GM12878 (cell line): ENCODE data around the gene TMPRSS12. TPM values are rescaled to one million over a fixed set of nuclear protein-coding genes. Genes with fewer than 3 reads are reported as not detected.
"Not testable (repeated sequence)": the region's sequence is repeated elsewhere in the genome, so short reads cannot be mapped to it uniquely, and the experiment has no call there.

Experiments used
- ATAC-seq: fragments of 200-7000 bp; cut with Tn5 transposase; 3 replicates; pipeline ENCODE4 v1.9.1; 2020; ENCODE audit warnings: mild to moderate bottlenecking, moderate library complexity
- BruUV-seq: library from RNA; stranded (reverse); fragments of 400-500 nt; replicated peaks from 2 replicates; lab custom pipeline; 2021; lab: Mats Ljungman, UMichigan
- CTCF ChIA-PET: fragments of 300-600 bp; sonication (Branson Sonifier 250); formaldehyde crosslinking; extraction: SDS; loops from one replicate; lab custom pipeline; 2021; ENCODE audit warnings: inconsistent platforms; lab: Yijun Ruan, JAX
- POLR2A ChIA-PET: fragments of 350-600 bp; formaldehyde crosslinking; extraction: SDS; loops from one replicate; lab custom pipeline; 2021; ENCODE audit warnings: inconsistent platforms; lab: Charles Lee
- RAD21 ChIA-PET: fragments of 300-600 bp; sonication (Branson Sonifier 250); formaldehyde crosslinking; loops from one replicate; lab custom pipeline; 2023; ENCODE audit warnings: antibody characterized with exemption; ENCODE audit not compliant: unreplicated experiment; lab: Charles Lee
- SMC1A ChIA-PET: fragments of 300-600 bp; sonication (Branson Sonifier 250); formaldehyde crosslinking; loops from one replicate; lab custom pipeline; 2023; ENCODE audit not compliant: unreplicated experiment, uncharacterized antibody; lab: Charles Lee
- DNase-seq: peaks from one replicate; pipeline ENCODE4 v3.0.0-alpha.2; 2011; ENCODE audit warnings: low read depth, low spot score
- FAIRE-seq: peaks from 3 replicates; lab custom pipeline; 2011; peaks lifted over from hg19 to GRCh38; lab: Jason Lieb, UNC
- H2AFZ ChIP-seq: 2 replicates; pipeline ENCODE4 v1.6.0; 2011; ENCODE audit warnings: low read depth, low read length, control low read depth; ENCODE audit not compliant: control insufficient read depth
- H3K27ac ChIP-seq: 2 replicates; pipeline ENCODE4 v1.5.1; 2011; ENCODE audit warnings: control low read depth; ENCODE audit not compliant: control insufficient read depth, insufficient read depth
- H3K27me3 ChIP-seq, 2 experiments: replicated peaks in 1 of 2; 2 replicates each; pipeline versions ENCODE4 v1.6.0 to v1.6.1; 2011; ENCODE audit warnings: low read length in 1 of 2; ENCODE audit not compliant: control insufficient read depth in 2 of 2, insufficient read depth in 2 of 2
- H3K36me3 ChIP-seq, 2 experiments: 2 replicates each; pipeline ENCODE4 v1.5.1; 2011; ENCODE audit warnings: low read length in 1 of 2; ENCODE audit not compliant: control insufficient read depth in 2 of 2, insufficient read depth in 2 of 2
- H3K4me1 ChIP-seq: 2 replicates; pipeline ENCODE4 v1.6.1; 2011; ENCODE audit warnings: mild to moderate bottlenecking, low read length, moderate library complexity, mixed read lengths; ENCODE audit not compliant: control insufficient read depth, insufficient read depth
- H3K4me2 ChIP-seq: 2 replicates; pipeline ENCODE4 v1.6.0; 2011; ENCODE audit warnings: control low read depth; ENCODE audit not compliant: control insufficient read depth, insufficient read depth
- H3K4me3 ChIP-seq: fragments of 200-600 bp; sonication (generic); 2 replicates; pipeline ENCODE4 v1.5.1; 2016
- H3K79me2 ChIP-seq: 2 replicates; pipeline ENCODE4 v1.6.0; 2011; ENCODE audit warnings: low read length; ENCODE audit not compliant: control insufficient read depth, insufficient read depth
- H3K9ac ChIP-seq: 2 replicates; pipeline ENCODE4 v1.8.0; 2011; ENCODE audit warnings: low read length, control low read depth, mixed read lengths; ENCODE audit not compliant: control insufficient read depth, insufficient read depth
- H3K9me3 ChIP-seq: replicated peaks from 3 replicates; pipeline ENCODE4 v1.5.1; 2011; ENCODE audit warnings: mild to moderate bottlenecking, low read length; ENCODE audit not compliant: control insufficient read depth, insufficient read depth
- H4K20me1 ChIP-seq: 2 replicates; pipeline ENCODE4 v1.6.0; 2011; ENCODE audit not compliant: control insufficient read depth, insufficient read depth
- CTCF ChIP-seq, 3 experiments: IDR thresholded peaks in 2 of 3; conservative IDR thresholded peaks in 1 of 3; 2 replicates each; pipeline ENCODE4 v1.5.1; 2011; ENCODE audit warnings: low read depth in 3 of 3, low read length in 3 of 3, mild to moderate bottlenecking in 3 of 3, control low read depth in 2 of 3, moderate library complexity in 2 of 3, inconsistent platforms in 1 of 3, mixed read lengths in 1 of 3; ENCODE audit not compliant: control insufficient read depth in 2 of 3, insufficient read depth in 1 of 3; ENCODE audit errors: extremely low read depth in 1 of 3
- POLR2AphosphoS5 ChIP-seq: IDR thresholded peaks from 2 replicates; pipeline ENCODE4 v1.6.1; 2011; ENCODE audit warnings: mild to moderate bottlenecking, low read length, inconsistent platforms
- RELB ChIP-seq: fragments of 450-650 bp; IDR thresholded peaks from 2 replicates; pipeline ENCODE4 v1.6.1; 2017; ENCODE audit warnings: low read depth, mild to moderate bottlenecking, moderate library complexity
- TAF1 ChIP-seq: IDR thresholded peaks from 2 replicates; pipeline ENCODE4 v1.6.1; 2011; ENCODE audit warnings: mild to moderate bottlenecking, low read depth, low read length, borderline replicate concordance
- ZBTB33 ChIP-seq: fragments of 450-650 bp; IDR thresholded peaks from 2 replicates; pipeline ENCODE4 v1.6.1; 2017; ENCODE audit warnings: mild to moderate bottlenecking
- WGBS: methylation state at CpG from one replicate; pipeline ENCODE4 v1.1.6; 2016; ENCODE audit warnings: low lambda C conversion rate; ENCODE audit not compliant: insufficient replicate concordance, insufficient coverage; ENCODE audit errors: missing lambda C conversion rate; 5-methylcytosine and 5-hydroxymethylcytosine counted together
- in situ Hi-C: fragments of 300-500 bp; cut with MboI; formaldehyde crosslinking; loops from 9 replicates; pipeline ENCODE4 v1.14.3; 2018; ENCODE audit warnings: mixed read lengths
- intact Hi-C: fragments of 100-400 bp; cut with micrococcal nuclease; formaldehyde crosslinking; loops from one replicate; pipeline ENCODE4 v1.14.2; 2022; ENCODE audit not compliant: unreplicated experiment
- polyA plus RNA-seq, 11 experiments: library from polyadenylated mRNA; depleted of rRNA in 4 of 11; unstranded in 6 of 11; stranded (reverse) in 5 of 11; fragments of >200 nt; fragmentation: Nextera tagmentation in 4 of 11; fragmentation: Illumina TruSeq in 1 of 11; extraction: Ambion mirVana in 4 of 11; extraction: Trizol in 1 of 11; gene quantifications; 1 replicate in 1 of 11; 2 replicates in 10 of 11; pipeline versions ENCODE4 v1.2.1 to v1.2.3, GENCODE V29; 2011 to 2016; ENCODE audit warnings: inconsistent platforms in 2 of 11, missing spikeins in 2 of 11, low read depth in 1 of 11
- total RNA-seq, 4 experiments: library from RNA; depleted of rRNA in 3 of 4; stranded (reverse); fragments of >200 nt in 3 of 4; fragmentation: Illumina TruSeq in 1 of 4; extraction: Trizol in 1 of 4; gene quantifications; 2 replicates each; pipeline versions ENCODE4 v1.2.1 to v1.2.3, GENCODE V29; 2013 to 2021
- TF ChIP-seq, protein P1 (sequence below): fragments of 450-650 bp; IDR thresholded peaks from 2 replicates; pipeline ENCODE4 v1.6.1; 2018; ENCODE audit warnings: mild to moderate bottlenecking, low read depth, moderate library complexity; ENCODE audit not compliant: partially characterized antibody

Gene TMPRSS12
- total and polyA plus RNA-seq, 10 of the 15 experiments (the other 5 are each of a cell fraction or from before 2014, with no cell fraction given), result not detected

- intact Hi-C loops, result no loop called here
- Histone ChIP-seq H3K4me3 (no peak overlapping the region), H3K27me3 (no peaks in the 10 kb centered on the region), H2AFZ (no peak overlapping the region), H3K9me3 (no peaks in the 10 kb centered on the region; the same call in 2 of the 3 replicates), H3K4me1 (no peaks in the 10 kb centered on the region), H3K9ac (no peak overlapping the region), H3K4me2 (no peak overlapping the region), H3K36me3 (peaks cover 2 to 7% of the 10 kb centered on the region in 2 experiments; a peak in 3 of 4 replicates), H3K27ac (no peak overlapping the region), H3K79me2 (no peaks in the 10 kb centered on the region), H4K20me1 (no peaks in the 10 kb centered on the region)
- no TSS peak for BruUV-seq
- TF ChIP-seq TAF1 (no peak), CTCF (IDR thresholded peaks at IDR 0.05 in 2 of 3, conservative IDR thresholded peaks at IDR 0.05 in 1 of 3; ENCODE audit: control insufficient read depth in 2 of 3, extremely low read depth in 1 of 3, insufficient read depth in 1 of 3, low read depth in 3 of 3, low read length in 3 of 3) (no peak), RELB (no peak), ZBTB33 (no peak), POLR2AphosphoS5 (no peak)
- TF ChIP-seq, protein P1, sequence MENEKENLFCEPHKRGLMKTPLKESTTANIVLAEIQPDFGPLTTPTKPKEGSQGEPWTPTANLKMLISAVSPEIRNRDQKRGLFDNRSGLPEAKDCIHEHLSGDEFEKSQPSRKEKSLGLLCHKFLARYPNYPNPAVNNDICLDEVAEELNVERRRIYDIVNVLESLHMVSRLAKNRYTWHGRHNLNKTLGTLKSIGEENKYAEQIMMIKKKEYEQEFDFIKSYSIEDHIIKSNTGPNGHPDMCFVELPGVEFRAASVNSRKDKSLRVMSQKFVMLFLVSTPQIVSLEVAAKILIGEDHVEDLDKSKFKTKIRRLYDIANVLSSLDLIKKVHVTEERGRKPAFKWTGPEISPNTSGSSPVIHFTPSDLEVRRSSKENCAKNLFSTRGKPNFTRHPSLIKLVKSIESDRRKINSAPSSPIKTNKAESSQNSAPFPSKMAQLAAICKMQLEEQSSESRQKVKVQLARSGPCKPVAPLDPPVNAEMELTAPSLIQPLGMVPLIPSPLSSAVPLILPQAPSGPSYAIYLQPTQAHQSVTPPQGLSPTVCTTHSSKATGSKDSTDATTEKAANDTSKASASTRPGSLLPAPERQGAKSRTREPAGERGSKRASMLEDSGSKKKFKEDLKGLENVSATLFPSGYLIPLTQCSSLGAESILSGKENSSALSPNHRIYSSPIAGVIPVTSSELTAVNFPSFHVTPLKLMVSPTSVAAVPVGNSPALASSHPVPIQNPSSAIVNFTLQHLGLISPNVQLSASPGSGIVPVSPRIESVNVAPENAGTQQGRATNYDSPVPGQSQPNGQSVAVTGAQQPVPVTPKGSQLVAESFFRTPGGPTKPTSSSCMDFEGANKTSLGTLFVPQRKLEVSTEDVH, result no peak
- DNase-seq (no peak), FAIRE-seq (no peak), ATAC-seq (no peak)
- ChIA-PET CTCF (no interaction called here), SMC1A (no interaction called here), POLR2A (no interaction called here), RAD21 (no interaction called here)
- in situ Hi-C loops, result no loop called here
- 96% methylated on average over 4 of the region's 4 CpGs for WGBS
Observed at GRCh38 chr12:50806176-50806575, 36.5 kb upstream of the TMPRSS12 start.

DNA sequence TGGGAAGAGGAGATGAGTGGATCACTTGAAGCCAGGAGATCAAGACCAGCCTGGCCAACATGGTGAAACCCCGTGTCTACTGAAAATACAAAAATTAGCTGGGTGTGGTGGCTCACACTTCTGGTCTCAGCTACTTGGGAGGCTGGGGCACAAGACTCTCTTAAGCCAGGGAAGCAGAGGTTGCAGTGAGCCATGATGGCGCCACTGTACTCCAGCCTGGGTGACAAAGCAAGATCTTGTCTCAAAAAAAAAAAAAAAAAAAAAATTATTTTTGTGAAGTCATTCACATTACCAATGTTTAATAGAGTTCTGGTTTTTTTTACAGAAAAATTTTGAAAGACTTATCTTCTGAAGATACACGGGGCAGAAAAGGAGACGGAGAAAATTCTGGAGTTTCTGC lies 33.6 kb upstream of the TMPRSS12 start:
- H2AFZ ChIP-seq, BruUV-seq, H3K27me3 ChIP-seq, H3K27ac ChIP-seq, H3K4me3 ChIP-seq, H3K9me3 ChIP-seq, ATAC-seq, RAD21 ChIA-PET, H3K4me1 ChIP-seq, H4K20me1 ChIP-seq, H3K4me2 ChIP-seq, in situ Hi-C loops, H3K79me2 ChIP-seq, POLR2A ChIA-PET, DNase-seq, FAIRE-seq, CTCF ChIA-PET, H3K36me3 ChIP-seq, H3K9ac ChIP-seq, intact Hi-C loops, SMC1A ChIA-PET: not testable (repeated sequence)
- 94% methylated on average over 4 of the region's 4 CpGs for WGBS
